DMS 273 (cell line): ENCODE data around the gene LRRC3.

ENCODE experiments used
- DNase-seq: peaks from one replicate; lab custom pipeline; 2025; ENCODE audit not compliant: unreplicated experiment; lab: John Stamatoyannopoulos, UW

LRRC3 gene

DNA sequence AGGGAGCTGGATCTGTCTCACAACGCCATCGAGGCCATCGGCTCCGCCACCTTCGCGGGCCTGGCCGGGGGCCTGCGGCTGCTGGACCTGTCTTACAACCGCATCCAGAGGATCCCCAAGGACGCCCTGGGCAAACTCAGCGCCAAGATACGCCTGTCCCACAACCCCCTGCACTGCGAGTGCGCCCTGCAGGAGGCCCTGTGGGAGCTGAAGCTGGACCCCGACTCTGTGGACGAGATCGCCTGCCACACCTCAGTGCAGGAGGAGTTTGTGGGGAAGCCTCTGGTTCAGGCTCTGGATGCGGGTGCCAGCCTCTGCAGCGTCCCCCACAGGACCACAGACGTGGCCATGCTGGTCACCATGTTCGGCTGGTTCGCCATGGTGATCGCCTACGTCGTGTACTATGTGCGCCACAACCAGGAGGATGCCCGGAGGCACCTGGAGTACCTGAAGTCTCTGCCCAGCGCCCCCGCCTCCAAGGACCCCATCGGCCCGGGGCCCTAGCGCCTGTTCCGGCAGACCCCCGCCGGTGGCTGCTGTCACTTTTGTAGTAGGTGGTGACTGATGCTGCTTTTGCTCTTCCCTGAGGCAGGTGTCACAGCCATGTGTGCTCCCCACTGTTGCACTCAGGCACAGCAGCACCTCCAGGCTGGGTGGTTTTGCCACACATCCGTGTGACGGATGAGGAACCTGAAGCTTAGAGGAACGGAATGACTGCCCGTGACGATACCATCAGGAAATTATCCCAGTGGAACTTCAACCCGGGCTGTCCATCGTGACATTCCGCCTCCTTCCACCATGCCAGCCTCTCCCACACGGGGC lies 1.8 kb downstream of the LRRC3 start:
- no peak for DNase-seq

DNA sequence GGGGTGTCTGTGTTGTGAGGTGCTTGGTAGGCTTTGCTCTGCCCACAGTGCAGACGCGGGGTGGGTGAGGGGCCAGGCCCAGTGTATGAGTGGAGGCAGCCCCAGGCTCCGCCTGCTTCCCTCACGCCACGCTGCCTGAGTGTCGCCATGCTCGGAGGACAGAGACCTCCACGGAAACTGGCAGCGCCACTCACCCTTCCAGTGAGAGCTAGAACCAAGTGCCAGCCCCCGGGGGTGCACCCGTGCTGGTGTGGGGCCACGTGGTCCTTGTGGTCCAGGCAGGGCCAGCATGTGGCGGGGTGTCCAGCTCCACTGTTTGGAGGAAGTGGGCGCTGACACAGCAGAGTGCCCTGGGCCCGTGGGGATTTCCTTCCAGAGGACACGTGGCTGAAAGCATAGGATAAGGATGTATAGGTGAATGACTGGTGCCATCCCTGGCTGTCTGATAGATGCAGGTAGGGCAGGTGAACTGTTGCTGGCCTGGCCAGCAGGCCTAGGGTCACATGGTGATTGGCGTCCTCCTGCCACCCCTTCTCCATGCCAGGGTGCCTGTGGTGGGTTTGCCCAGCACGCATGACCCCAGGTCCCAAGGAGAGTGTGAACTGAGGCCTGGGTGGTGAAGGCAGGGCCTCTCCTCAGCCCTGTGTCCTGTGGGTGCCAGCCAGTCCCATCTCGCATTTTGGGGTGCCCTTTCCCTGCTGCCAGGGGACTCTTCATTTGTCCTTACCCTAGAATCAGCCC lies 3.8 kb downstream of the LRRC3 start:
- DNase-seq, result no peak

DNA sequence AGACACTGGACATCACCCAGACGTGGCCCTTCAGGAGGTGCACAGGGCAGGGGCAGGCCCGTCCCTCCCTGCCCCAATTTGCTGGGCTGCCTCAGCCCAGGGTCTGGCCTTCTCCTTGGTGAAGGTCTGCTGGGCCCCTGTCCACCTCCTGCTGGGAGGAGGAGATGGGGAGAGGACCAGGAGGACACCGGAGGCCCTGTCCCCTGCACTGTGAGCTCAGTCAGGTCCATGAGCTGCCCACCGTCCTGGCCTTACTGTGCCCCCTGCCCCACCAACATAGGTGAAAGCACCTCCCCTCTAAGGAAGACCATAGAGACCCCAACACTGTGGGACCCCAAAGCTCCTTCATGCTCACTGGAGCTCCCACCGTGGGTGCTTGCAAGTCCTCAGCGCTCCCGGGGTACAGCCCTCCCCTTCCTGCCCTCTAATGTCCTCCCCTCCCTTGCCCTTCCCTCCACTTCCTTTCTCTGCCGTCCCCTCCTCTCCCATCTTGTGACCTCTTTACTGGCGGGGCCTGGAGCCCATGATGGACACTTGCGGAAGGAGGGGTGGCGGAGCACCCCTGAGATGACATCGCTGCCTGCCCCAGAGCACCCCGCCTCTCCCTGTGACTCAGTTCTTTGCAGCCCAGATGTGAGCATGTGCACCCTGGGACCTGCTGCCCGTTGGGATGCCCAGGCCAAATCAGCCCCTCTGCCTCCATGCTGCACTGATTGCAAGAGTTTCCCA lies 4.6 kb downstream of the LRRC3 start:
- DNase-seq, result no peak

DNA sequence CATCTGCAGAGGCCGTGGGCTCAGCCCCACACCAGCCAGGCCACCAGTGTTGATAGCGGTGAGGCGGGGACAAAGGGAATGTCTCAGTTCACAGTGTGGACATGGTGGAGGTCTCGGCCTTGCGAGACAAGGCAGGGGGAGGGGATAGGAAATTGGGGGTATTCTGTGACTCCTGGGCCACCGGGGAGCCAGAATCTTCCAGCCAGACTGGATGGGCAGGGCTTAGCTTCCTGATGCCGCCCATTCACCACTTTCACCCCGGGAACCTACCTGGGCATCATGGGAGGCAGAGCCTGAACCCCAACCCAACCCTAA lies 5.1 kb downstream of the LRRC3 start:
- no peak for DNase-seq

- DNase-seq, result no peak
These were observed 5.7 kb downstream of the LRRC3 start for GRCh38 chr21:44461005-44461404.

DNA sequence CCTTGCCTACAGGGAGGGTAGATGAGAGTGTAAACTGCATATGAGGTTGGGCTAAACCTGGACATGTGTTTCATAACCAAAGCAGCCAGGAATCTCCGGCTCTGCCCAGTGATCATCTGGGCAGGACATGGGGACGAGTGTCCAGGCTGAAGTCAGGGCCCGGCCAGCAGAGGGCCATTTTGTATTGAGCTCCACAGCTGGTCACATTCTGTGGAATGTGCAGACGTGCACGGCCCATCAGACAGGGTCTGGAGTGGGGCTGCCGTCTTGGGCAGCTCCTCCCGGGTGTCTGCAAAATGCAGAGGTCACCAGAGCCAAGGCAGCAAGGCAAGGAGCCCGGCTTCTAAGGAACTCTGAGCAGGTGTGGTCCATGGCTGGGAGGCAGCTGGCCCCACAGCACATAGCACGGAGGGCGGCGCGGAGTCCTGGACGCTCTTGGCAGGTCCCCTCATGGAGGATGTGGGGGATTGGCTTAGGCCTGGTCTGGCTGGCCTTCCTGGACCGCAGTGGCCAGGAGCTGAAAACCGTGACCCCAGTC lies 6.2 kb downstream of the LRRC3 start:
- DNase-seq, result no peak

DNA sequence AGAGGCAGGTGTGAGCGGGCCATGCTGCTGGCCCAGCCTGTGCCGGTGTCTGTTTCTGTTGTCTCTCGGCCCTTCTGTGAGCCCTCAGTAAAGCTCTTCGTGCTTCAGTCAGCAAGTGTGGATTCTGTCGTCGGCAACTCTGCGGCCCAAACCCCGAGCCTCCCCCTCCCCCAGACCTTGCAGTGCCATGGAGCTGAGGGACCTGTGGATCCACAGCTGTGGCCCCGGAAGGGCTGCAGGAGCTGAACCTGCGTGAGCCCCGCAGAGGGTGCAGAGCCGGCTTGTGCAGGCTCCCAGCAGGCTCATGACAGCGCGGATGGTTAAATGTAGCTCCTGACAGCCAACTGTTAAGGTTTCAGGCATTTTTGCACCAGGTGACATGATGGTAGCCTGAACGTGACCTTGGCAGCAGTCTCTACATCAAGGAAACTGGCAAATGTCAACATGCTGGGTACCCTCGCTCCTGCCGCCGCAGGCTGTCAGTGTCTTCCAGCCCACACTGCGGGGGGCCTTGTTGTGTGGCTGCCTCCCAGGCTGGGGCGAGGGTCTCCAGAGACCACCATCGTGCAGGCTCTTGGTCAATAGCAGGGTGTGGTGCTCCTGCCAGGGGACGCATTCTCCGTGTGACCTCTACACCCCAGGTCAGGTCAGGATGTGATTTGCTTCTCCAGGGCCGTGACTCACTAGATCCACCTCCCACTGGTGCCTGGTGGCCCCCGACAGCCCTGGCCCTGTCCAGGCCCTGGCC lies 7.0 kb downstream of the LRRC3 start:
- no peak for DNase-seq

DNA sequence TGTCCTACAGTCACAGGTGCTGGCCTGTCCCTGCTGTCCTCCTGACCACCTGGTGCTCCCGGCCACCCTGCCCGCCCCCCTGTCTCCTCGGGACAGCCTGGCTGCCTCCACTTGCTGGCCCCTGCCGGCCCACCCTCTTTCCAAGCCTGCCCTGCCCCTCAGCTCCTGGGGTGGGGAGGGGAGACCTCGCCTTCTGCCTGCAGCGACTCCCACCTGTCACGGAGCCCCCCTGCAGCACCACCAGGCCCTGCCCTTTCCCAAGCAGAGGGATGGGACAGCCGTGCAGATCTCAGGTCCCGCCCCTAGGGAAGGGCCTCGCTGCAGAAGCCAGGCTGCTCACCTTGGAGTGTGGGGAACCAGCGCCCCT lies 7.5 kb downstream of the LRRC3 start:
- no peak for DNase-seq

DNA sequence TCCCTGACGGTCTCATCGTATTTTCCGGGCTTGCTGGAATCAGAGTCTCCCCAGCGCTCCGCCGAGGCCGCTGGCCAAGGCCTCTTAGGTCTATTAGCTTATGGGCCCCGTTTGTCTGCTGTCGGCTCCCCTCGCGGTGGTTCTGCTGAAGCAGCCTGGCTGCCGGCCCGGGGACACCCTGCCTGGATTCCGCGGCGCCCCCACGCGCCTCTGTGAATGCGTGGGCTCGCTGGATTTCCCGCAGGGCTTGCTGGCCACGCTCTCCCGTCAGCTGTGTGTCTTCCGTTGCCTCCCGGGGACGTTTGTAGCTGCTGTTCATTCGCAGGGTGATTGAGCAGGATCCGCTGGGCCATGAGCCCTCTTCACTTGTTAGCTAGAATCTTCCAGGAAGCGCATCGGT lies 8.4 kb downstream of the LRRC3 start:
- no peak for DNase-seq

- no peak for DNase-seq
These were observed 9.0 kb downstream of the LRRC3 start for GRCh38 chr21:44464351-44464750.

- DNase-seq, result no peak
These were observed 11.1 kb downstream of the LRRC3 start for GRCh38 chr21:44466351-44466954.

- DNase-seq, result no peak
These were observed 11.9 kb downstream of the LRRC3 start for GRCh38 chr21:44466996-44467858.

DNA sequence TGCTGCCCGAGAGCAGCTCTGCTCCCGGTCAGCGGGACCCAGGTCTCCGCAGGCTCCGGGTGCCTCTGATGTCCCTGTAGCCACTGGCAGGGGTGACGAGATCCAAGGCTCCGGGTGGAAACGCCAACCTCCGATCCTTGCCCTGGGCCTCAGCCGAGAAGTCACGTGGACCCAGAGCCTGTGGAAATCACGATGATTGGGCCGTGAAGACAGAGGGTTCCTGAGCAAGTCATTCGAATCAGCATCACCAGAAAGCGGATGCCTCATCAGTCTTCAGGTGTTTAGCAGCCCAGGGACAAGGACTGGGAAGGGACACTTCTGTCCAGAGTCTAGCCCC lies 12.5 kb downstream of the LRRC3 start:
- no peak for DNase-seq

DNA sequence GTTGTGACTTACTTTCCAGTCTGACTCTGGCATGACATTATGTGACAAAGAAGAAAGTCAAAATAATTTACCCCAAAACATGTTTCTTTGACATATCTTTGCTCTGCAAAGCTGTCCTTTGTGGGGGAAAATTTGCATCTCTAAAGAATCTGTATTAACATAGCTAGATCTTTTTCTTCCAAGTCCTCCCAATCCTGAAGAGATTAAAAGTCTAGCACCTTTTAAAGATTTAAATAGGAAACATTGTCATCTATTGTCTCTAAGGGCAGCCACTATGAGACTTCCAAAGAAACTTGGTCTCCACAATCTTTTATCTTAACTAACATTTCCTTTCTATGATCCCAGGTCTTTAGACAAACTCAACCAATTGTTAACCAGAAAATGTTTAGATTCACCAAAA lies 16.0 kb downstream of the LRRC3 start:
- DNase-seq, result no peak

DNA sequence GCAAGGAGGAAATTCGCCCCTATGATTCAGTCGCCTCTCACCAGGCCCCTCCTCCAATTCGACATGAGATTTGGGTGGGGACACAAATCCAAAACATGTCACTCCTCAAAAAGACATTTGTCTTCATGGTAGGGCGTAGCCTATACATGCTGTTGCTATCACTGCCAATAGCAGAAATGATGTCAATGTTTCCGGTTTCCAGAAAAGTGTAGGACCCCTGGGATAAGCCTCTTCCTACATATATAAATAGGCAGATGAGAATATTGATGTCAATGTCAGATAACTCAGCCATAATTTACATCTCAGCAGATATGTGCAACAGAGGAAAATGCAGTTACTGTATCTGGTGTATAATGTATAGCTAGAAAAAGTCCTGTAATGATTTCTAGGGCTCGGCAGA lies 16.7 kb downstream of the LRRC3 start:
- DNase-seq, result no peak

DNA sequence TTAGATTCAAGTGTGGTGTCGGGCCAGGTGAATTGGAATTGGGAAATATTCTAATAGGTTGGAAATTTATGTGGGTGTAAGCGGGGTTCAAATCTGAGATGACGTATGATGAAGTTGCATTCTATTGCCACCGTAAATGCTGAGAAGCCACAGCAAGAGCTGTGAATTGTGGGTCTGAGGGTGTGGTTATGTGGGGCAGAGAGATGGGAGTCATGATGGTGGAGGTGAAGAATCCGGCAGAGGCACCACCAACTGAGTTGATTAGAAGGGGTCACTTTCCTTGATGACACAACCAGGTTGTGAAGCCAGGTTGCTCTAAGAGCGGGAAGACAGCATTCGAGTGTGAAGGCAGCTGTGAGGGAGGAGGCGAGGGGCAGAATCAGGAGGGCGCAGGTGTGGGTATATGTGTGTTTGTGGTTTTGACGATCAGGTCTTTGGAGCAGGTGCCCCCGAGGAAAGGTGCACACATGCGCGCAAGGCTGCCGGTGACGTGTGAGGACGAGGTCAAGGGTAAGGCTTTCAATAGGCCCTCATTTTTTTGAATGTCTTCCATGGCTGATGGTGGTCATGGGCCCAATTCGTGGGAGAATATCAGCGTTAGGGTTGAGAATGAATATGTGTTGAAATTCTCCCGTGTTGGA lies 18.7 kb downstream of the LRRC3 start:
- no peak for DNase-seq

GRCh38 chr21:44475266-44475845 lies 20.0 kb downstream of the LRRC3 start:
- no peak for DNase-seq

DNA sequence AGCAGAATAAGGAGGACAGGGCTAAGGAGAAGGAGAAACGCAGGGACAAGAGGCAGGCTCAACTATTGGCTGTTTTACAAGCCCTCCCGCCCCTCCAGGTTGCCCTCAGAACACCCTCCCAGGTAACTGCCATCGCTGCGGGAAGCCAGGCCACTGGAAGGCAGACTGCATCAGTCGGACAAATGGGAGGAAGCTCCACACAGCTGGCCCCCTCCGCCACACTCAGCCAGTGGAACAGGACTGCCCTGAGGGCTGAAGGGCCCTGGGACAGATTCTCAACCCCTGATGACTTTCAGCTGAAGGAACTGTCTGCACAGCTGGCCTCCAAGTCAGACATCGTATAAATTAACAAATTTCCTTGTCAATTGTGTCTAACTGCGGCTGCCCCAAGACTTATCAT lies 21.8 kb downstream of the LRRC3 start:
- no peak for DNase-seq

- DNase-seq, result no peak
These were observed 22.4 kb downstream of the LRRC3 start for GRCh38 chr21:44477712-44478111.
